GM11168 (cell line): ENCODE measurements around the gene OR8I2.
"Not testable (repeated sequence)": the region's sequence is repeated elsewhere in the genome, so short reads cannot be mapped to it uniquely, and the experiment has no call there.

Experiments used
- in situ Hi-C: fragments of 300-500 bp; cut with MboI; formaldehyde crosslinking; loops from one replicate; pipeline ENCODE4 v1.12.0; 2022; ENCODE audit warnings: low sequenced_read_pairs; ENCODE audit not compliant: unreplicated experiment

The OR8I2 gene

GRCh38 chr11:56093008-56093407 is at the start of gene OR8I2:
OR8I2 (plus strand) TSS chr11:56093308; CDS start chr11:56093308, 0 bp downstream.
- in situ Hi-C loops = no loop called here

- in situ Hi-C loops = no loop called here
Observed at GRCh38 chr11:56045538-56045937, 47.6 kb upstream of the OR8I2 start.

DNA sequence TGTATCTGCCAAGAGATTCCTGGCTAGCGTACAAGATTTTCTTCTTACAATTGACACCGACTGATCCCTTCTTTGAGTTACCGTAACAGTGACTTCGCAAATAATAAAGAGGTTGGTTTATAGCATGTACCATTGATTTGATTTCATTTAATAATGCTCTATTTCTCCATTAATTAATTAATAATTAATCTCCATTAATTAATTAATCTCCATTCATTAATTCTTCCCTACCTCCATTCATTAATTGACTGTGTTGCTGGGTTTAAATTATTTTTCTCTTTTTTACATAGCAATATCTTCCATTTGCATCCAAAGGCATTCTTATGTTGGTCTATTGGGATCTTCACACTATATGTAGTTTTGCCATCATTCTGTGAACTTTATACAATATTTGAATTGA is 44.6 kb upstream of the OR8I2 start:
- in situ Hi-C loops = no loop called here

GRCh38 chr11:56049487-56049886 is 43.6 kb upstream of the OR8I2 start:
- in situ Hi-C loops = no loop called here

DNA sequence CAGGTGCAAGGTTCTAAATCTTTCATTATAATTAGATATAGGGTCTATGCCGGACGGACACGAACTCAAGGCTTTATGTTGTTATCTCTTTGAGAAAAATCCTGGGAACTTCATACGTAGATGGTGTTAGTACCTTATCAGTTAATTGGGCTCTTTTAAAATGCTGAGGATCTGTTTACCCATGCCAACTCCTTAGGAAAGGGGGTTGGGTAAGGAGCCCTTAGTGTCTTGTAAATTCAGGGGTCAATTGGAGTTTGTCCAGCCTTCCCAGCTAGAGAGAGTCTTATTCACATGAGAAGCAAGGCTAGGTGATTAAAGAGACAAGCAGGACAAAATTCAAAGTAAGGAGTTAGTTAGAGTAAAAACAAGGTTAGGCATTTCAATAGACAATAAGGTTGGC is 36.7 kb upstream of the OR8I2 start:
- in situ Hi-C loops = not testable (repeated sequence)

GRCh38 chr11:56057661-56058237 is 35.4 kb upstream of the OR8I2 start:
- in situ Hi-C loops = not testable (repeated sequence)

DNA sequence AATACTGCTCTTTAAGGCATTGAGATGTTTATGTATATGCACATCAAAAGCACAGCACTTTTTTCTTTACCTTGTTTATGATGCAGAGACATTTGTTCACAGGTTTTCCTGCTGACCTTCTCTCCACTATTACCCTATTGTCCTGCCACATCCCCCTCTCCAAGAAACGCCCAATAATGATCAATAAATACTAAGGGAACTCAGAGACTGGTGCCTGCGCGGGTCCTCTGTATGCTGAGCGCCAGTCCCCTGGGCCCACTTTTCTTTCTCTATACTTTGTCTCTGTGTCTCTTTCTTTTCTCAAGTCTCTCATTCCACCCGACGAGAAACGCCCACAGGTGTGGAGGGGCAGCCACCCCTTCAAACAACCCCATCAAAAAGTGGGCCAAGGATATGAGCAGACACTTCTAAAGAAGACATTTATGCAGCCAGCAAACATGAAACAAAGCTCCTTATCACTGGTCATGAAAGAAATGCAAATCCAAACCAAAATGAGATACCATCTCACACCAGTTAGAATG is 34.8 kb upstream of the OR8I2 start:
- in situ Hi-C loops = not testable (repeated sequence)

GRCh38 chr11:56066980-56067379 is 26.1 kb upstream of the OR8I2 start:
- in situ Hi-C loops = no loop called here

DNA sequence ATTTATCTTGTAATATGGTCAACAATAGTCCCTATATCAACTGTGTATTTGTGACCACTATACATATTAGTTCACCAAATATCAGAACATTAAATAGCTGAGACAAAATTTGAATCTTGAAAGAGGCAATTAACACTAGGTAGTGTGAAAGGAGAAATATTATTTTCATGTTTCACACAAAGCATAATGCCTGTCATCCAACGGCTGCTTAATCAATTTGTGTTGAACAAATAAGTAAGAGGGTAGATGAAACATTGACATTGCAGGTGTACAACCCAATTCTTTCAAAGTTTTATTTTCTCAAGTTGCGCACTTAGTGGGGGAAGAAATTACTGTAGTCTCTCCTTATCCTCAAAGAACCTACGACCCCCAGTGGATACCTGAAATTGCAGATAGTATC is 3.4 kb upstream of the OR8I2 start:
- in situ Hi-C loops = no loop called here

DNA sequence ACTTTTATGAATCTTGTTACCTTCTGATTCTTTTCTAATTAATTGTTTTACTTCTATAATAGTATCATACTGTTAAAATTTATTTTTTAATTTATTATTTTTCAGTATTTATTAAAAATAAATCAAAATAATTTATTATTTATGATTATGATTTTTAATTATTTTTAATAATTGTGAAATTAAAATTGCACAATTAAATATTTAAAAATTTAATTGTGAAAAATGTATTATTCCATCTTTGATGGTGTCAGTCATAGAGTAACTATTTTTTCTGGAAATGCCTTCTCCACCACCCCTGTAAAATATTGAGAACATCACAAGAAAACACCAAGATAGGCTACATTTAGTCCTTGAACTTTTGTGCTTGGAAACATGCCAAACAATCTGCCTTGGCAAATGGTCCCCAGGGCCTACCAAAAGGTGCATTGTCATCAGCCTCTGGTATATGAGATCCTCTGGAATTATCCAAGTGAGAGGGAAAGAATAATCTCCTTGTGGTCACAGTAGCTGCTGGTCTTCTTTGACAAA is 10.2 kb downstream of the OR8I2 start, which contains the start of gene OR8H2:
Gene OR8H2, plus strand, starts transcription at position 478 of the 528 bp plus-strand sequence. CDS start 1,356 bp downstream, outside the sequence.
- in situ Hi-C loops = no loop called here

- in situ Hi-C loops = no loop called here
Observed at GRCh38 chr11:56122073-56122472, 29.0 kb downstream of the OR8I2 start, which contains the start of gene OR8H3. OR8H3 (plus strand) TSS chr11:56122373; CDS start chr11:56122373, 0 bp downstream.

DNA sequence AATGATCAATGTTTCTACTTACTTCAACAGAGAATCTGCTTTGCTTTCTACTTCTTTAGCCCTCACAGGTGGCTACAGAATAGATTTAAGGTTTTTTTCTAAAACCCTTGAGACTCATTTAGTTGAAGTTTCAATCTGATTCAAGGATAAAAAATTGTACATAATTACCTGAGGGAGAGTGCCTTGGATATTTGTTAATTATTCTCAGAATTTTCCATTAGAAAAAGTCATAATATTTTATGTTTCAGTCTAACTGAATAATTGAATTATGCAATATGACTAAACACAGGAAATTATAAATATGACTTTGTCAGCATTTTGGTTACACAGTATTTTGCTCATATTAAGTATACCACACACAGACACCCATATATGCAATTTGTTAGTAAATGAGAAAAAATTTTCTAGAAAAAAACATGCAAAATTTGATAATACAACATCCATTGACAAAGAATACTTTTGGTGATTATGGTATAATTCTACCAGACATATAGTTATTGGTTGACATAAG is 47.1 kb downstream of the OR8I2 start, which contains the start of gene OR8J3:
Gene OR8J3, minus strand, starts transcription at position 51 of the 511 bp plus-strand sequence. CDS start 2,483 bp downstream, outside the sequence.
- in situ Hi-C loops = no loop called here

GRCh38 chr11:56143681-56144080 is 50.6 kb downstream of the OR8I2 start:
- in situ Hi-C loops = not testable (repeated sequence)
